H1 (cell line): ENCODE data around the gene NRXN3. TPM values are rescaled to one million over a fixed set of nuclear protein-coding genes. Genes with fewer than 3 reads are reported as not detected.

Source experiments
- CTCF ChIA-PET: fragments of 300-600 bp; sonication (Branson Sonifier 250); formaldehyde crosslinking; loops from one replicate; lab custom pipeline; 2021; ENCODE audit not compliant: partially characterized antibody; lab: Charles Lee
- POLR2A ChIA-PET: fragments of 300-600 bp; sonication (Branson Sonifier 250); formaldehyde crosslinking; loops from one replicate; lab custom pipeline; 2021; ENCODE audit warnings: inconsistent platforms; ENCODE audit not compliant: partially characterized antibody; lab: Charles Lee
- DNase-seq, 2 experiments: peaks; one replicate each; pipeline versions ENCODE4 v3.0.0 to v3.0.0-alpha.2; 2010 to 2022; ENCODE audit warnings: low spot score in 2 of 2, low read depth in 1 of 2, mixed read lengths in 1 of 2
- FAIRE-seq: peaks from 2 replicates; lab custom pipeline; 2011; peaks lifted over from hg19 to GRCh38; lab: Jason Lieb, UNC
- H2AFZ ChIP-seq: 2 replicates; pipeline ENCODE4 v1.8.1; 2012; ENCODE audit warnings: low read length, inconsistent platforms
- H2AK5ac ChIP-seq: 2 replicates; pipeline ENCODE4 v1.6.1; 2013; ENCODE audit warnings: low read depth, low read length
- H2BK120ac ChIP-seq: replicated peaks from 2 replicates; pipeline ENCODE3; 2013; ENCODE audit warnings: low read depth, low read length, inconsistent platforms
- H2BK12ac ChIP-seq: 2 replicates; pipeline ENCODE4 v1.6.1; 2013; ENCODE audit warnings: low read depth, low read length
- H2BK15ac ChIP-seq: 2 replicates; pipeline ENCODE4 v1.6.1; 2013; ENCODE audit warnings: low read length
- H2BK20ac ChIP-seq: 2 replicates; pipeline ENCODE4 v1.6.1; 2013; ENCODE audit warnings: low read length
- H2BK5ac ChIP-seq: 2 replicates; pipeline ENCODE4 v1.6.1; 2013; ENCODE audit warnings: low read depth, low read length
- H3K14ac ChIP-seq: 2 replicates; pipeline ENCODE4 v1.6.1; 2013; ENCODE audit warnings: inconsistent platforms; ENCODE audit not compliant: insufficient read length
- H3K18ac ChIP-seq: 2 replicates; pipeline ENCODE4 v1.6.1; 2013; ENCODE audit warnings: low read length; ENCODE audit errors: extremely low read depth
- H3K23ac ChIP-seq: 2 replicates; pipeline ENCODE4 v1.6.1; 2013; ENCODE audit warnings: inconsistent platforms; ENCODE audit not compliant: insufficient read length
- H3K23me2 ChIP-seq: 2 replicates; pipeline ENCODE4 v1.6.1; 2013; ENCODE audit warnings: low read depth, low read length
- H3K27ac ChIP-seq: 2 replicates; pipeline ENCODE4 v1.6.1; 2011; ENCODE audit warnings: low read depth, low read length, inconsistent platforms
- H3K27me3 ChIP-seq, 4 experiments: replicated peaks in 1 of 4; 1 replicate in 1 of 4; 2 replicates in 3 of 4; pipeline versions ENCODE4 v1.6.1 to v1.8.1; 2011 to 2013; ENCODE audit warnings: low read length in 3 of 4, mild to moderate bottlenecking in 3 of 4, inconsistent platforms in 2 of 4, mixed read lengths in 2 of 4, moderate library complexity in 1 of 4; ENCODE audit not compliant: control insufficient read depth in 3 of 4, insufficient read depth in 3 of 4; ENCODE audit errors: extremely low read depth in 1 of 4
- H3K36me3 ChIP-seq, 4 experiments: 2 replicates each; pipeline versions ENCODE4 v1.6.1 to v1.8.1; 2011 to 2013; ENCODE audit warnings: mild to moderate bottlenecking in 4 of 4, low read length in 3 of 4, moderate library complexity in 2 of 4, control low read depth in 1 of 4, inconsistent platforms in 1 of 4; ENCODE audit not compliant: insufficient read depth in 4 of 4, control insufficient read depth in 2 of 4
- H3K4ac ChIP-seq: replicated peaks from 2 replicates; pipeline ENCODE3; 2013; ENCODE audit warnings: low read length, low read depth, mixed read lengths, inconsistent platforms; ENCODE audit not compliant: insufficient read length
- H3K4me1 ChIP-seq, 4 experiments: replicated peaks in 1 of 4; 1 replicate in 1 of 4; 2 replicates in 3 of 4; pipeline versions ENCODE4 v1.6.1 to v1.8.1; 2011 to 2013; ENCODE audit warnings: low read length in 3 of 4, inconsistent platforms in 2 of 4, mixed read lengths in 1 of 4; ENCODE audit not compliant: insufficient read depth in 4 of 4, control insufficient read depth in 3 of 4
- H3K4me2 ChIP-seq, 2 experiments: 2 replicates each; pipeline versions ENCODE4 v1.6.1 to v1.8.1; 2011 to 2013; ENCODE audit warnings: low read depth in 2 of 2, low read length in 2 of 2, control low read depth in 1 of 2, inconsistent platforms in 1 of 2, mild to moderate bottlenecking in 1 of 2; ENCODE audit not compliant: insufficient read depth in 1 of 2
- H3K4me3 ChIP-seq, 4 experiments: fragments of 200-600, 300-600 bp in 1 of 4; sonication (generic), shearing (Covaris generic), sonication (Bioruptor Twin) in 1 of 4; 2 replicates each; pipeline versions ENCODE4 v1.5.1 to v1.8.1; 2011 to 2016; ENCODE audit warnings: low read length in 4 of 4, low read depth in 3 of 4, control low read depth in 2 of 4, inconsistent platforms in 2 of 4, mild to moderate bottlenecking in 2 of 4, mixed read lengths in 1 of 4, moderate library complexity in 1 of 4; ENCODE audit not compliant: insufficient read depth in 2 of 4; ENCODE audit errors: extremely low read depth in 1 of 4
- H3K56ac ChIP-seq: replicated peaks from 2 replicates; pipeline ENCODE3; 2013; ENCODE audit warnings: low read depth, mild to moderate bottlenecking, mixed read lengths, low read length, inconsistent platforms; ENCODE audit not compliant: insufficient read length
- H3K79me1 ChIP-seq: 2 replicates; pipeline ENCODE4 v1.6.1; 2013; ENCODE audit warnings: low read depth, low read length, control low read depth
- H3K79me2 ChIP-seq, 2 experiments: 2 replicates each; pipeline versions ENCODE4 v1.6.1 to v1.8.1; 2012 to 2013; ENCODE audit warnings: low read length in 2 of 2, mild to moderate bottlenecking in 2 of 2, inconsistent platforms in 1 of 2; ENCODE audit not compliant: insufficient read depth in 2 of 2, control insufficient read depth in 1 of 2
- H3K9ac ChIP-seq, 4 experiments: replicated peaks in 1 of 4; 1 replicate in 1 of 4; 2 replicates in 3 of 4; pipeline versions ENCODE4 v1.6.1 to v1.8.1; 2011 to 2013; ENCODE audit warnings: low read depth in 3 of 4, low read length in 3 of 4, control low read depth in 2 of 4, mild to moderate bottlenecking in 2 of 4, moderate library complexity in 2 of 4, inconsistent platforms in 1 of 4; ENCODE audit errors: extremely low read depth in 1 of 4
- H3K9me3 ChIP-seq, 2 experiments: 2 replicates each; pipeline versions ENCODE4 v1.6.1 to v1.8.1; 2012 to 2013; ENCODE audit warnings: mild to moderate bottlenecking in 2 of 2, moderate library complexity in 2 of 2, control low read depth in 1 of 2, inconsistent platforms in 1 of 2, low read depth in 1 of 2, low read length in 1 of 2, mixed read lengths in 1 of 2; ENCODE audit not compliant: insufficient read depth in 2 of 2
- H4K20me1 ChIP-seq, 2 experiments: replicated peaks in 1 of 2; 2 replicates each; pipeline versions ENCODE3 to v1.8.1; 2011 to 2013; ENCODE audit warnings: inconsistent platforms in 2 of 2, low read length in 2 of 2, mild to moderate bottlenecking in 1 of 2; ENCODE audit not compliant: insufficient read depth in 2 of 2, control insufficient read depth in 1 of 2
- H4K5ac ChIP-seq: 2 replicates; pipeline ENCODE4 v1.6.1; 2013; ENCODE audit warnings: low read length, low read depth, mixed read lengths, inconsistent platforms; ENCODE audit not compliant: insufficient read length
- H4K8ac ChIP-seq: 2 replicates; pipeline ENCODE4 v1.8.0; 2013; ENCODE audit warnings: mild to moderate bottlenecking, moderate library complexity, low read length, inconsistent platforms; ENCODE audit not compliant: insufficient read depth; ENCODE audit errors: extremely low read depth
- H4K91ac ChIP-seq: replicated peaks from 2 replicates; pipeline ENCODE3; 2013; ENCODE audit warnings: low read length, mixed read lengths, inconsistent platforms; ENCODE audit not compliant: insufficient read length
- CTCF ChIP-seq, 3 experiments: IDR thresholded peaks; 1 replicate in 2 of 3; 2 replicates in 1 of 3; pipeline versions ENCODE4 v1.5.1 to v1.6.1; 2011; ENCODE audit warnings: low read length in 3 of 3, mild to moderate bottlenecking in 3 of 3, inconsistent platforms in 2 of 3, low read depth in 1 of 3, moderate library complexity in 1 of 3; ENCODE audit not compliant: insufficient read depth in 1 of 3; ENCODE audit errors: control extremely low read depth in 1 of 3
- EZH2 ChIP-seq: fragments of 200-600 bp; sonication (generic); IDR thresholded peaks from 2 replicates; pipeline ENCODE4 v1.7.1; 2012; ENCODE audit warnings: low read depth, mild to moderate bottlenecking, moderate library complexity, low read length, inconsistent platforms; ENCODE audit not compliant: severe bottlenecking
- WGBS, 2 experiments: shearing (Covaris generic) in 1 of 2; methylation state at CpG; one replicate each; pipeline versions ENCODE4 v1.1.6 to v1.1.7; 2013 to 2015; ENCODE audit warnings: low lambda C conversion rate in 2 of 2, mixed read lengths in 2 of 2, inconsistent platforms in 1 of 2, low coverage in 1 of 2, missing lambda C conversion rate in 1 of 2; ENCODE audit not compliant: insufficient replicate concordance in 2 of 2, insufficient coverage in 1 of 2, insufficient read length in 1 of 2; ENCODE audit errors: extremely low coverage in 1 of 2, missing lambda C conversion rate in 1 of 2; 5-methylcytosine and 5-hydroxymethylcytosine counted together
- polyA plus RNA-seq, 7 experiments: library from polyadenylated mRNA; depleted of rRNA in 3 of 7; stranded (reverse) in 5 of 7; unstranded in 2 of 7; fragments of >200 nt in 5 of 7; fragments of 200-250 nt in 2 of 7; gene quantifications; 1 replicate in 5 of 7; 2 replicates in 1 of 7; 4 replicates in 1 of 7; pipeline versions ENCODE4 v1.2.1 to v1.2.3, GENCODE V29; 2011 to 2013; ENCODE audit warnings: missing spikeins in 2 of 7, mixed read lengths in 2 of 7
- total RNA-seq: library from RNA; stranded (reverse); fragmentation: NEBNext Ultra II Directional; extraction: Animal tissue kit (Norgen Biotek cat#: 25700); gene quantifications from 2 replicates; pipeline ENCODE4 v1.2.1, GENCODE V29; 2021

NRXN3 gene
- total and polyA plus RNA-seq, 2 of the 8 experiments (the other 6 are each of a cell fraction or from before 2014, with no cell fraction given) = 2.6 to 4.1 TPM

GRCh38 chr14:78188882-78189281, 18.7 kb downstream of the NRXN3 start:
- Histone ChIP-seq H2BK20ac (no peak overlapping the region), H3K27ac (no peak overlapping the region), H2BK120ac (no peak overlapping the region), H4K5ac (no peak overlapping the region), H3K79me1 (no peaks in the 10 kb centered on the region), H3K56ac (no peak overlapping the region), H3K23me2 (no peaks in the 10 kb centered on the region), H3K79me2 (no peaks in the 10 kb centered on the region), H3K23ac (no peak overlapping the region), H4K20me1 (no peaks in the 10 kb centered on the region), H3K36me3 (no peaks in the 10 kb centered on the region), H3K14ac (no peak overlapping the region), H3K18ac (no peak overlapping the region), H3K27me3 (no peaks in the 10 kb centered on the region), H3K9me3 (no peaks in the 10 kb centered on the region), H4K8ac (no peak overlapping the region), H2AFZ (no peak overlapping the region), H3K9ac (no peak overlapping the region), H3K4me2 (no peak overlapping the region), H3K4me3 (no peak overlapping the region), H2AK5ac (no peak overlapping the region), H3K4me1 (no peaks in the 10 kb centered on the region), H4K91ac (no peak overlapping the region), H2BK15ac (no peak overlapping the region), H2BK5ac (no peak overlapping the region), H3K4ac (no peak overlapping the region), H2BK12ac (no peak overlapping the region)
- CTCF ChIA-PET = no interaction called here
- FAIRE-seq (no peak), DNase-seq (no peak)
- TF ChIP-seq CTCF (IDR thresholded peaks at IDR 0.05; ENCODE audit: control extremely low read depth in 1 of 3, insufficient read depth in 1 of 3, low read depth in 1 of 3, low read length in 3 of 3) = no peak
- TF ChIP-seq EZH2 = no peak
- 82% methylated on average over 3 of the region's 3 CpGs; no CpG with 5 or more reads in 1 of the 2 experiments for WGBS, 2 experiments
- POLR2A ChIA-PET = no interaction called here
